AG09309 (cell line): ENCODE data around the gene CGRRF1.

ENCODE experiments used
- DNase-seq: peaks from one replicate; pipeline ENCODE4 v3.0.0-alpha.2; 2010; ENCODE audit warnings: low read depth
- H3K4me3 ChIP-seq: 2 replicates; pipeline ENCODE4 v1.5.1; 2011; ENCODE audit warnings: mild to moderate bottlenecking, low read depth, low read length, moderate library complexity; ENCODE audit not compliant: control insufficient read depth
- TF ChIP-seq, protein P1 (sequence below): IDR thresholded peaks from 2 replicates; pipeline ENCODE4 v1.5.1; 2011; ENCODE audit warnings: mild to moderate bottlenecking, low read depth, low read length, inconsistent platforms; ENCODE audit not compliant: insufficient read depth, control insufficient read depth; ENCODE audit errors: missing control alignments

The CGRRF1 gene

DNA sequence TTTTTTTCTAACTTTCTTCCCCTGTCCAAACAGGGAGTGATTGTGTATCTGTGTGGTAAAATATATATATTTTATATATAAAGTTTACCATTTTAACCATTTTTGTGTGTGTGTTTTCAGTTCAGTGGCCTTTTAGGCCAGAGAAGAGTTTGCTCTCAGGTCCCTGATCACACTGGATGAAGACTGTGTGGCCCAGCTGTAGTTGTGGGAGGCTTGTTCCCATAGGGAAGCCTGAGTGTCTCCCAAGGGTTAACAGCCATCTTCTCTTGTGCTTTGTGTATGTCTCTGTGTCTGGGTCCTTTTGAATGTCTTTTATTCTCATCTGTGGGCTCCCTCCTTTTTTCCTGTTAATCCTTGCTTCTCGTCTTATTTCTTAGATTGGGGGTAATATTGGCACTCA is 23.4 kb downstream of the CGRRF1 start:
- no peak overlapping the region for H3K4me3 ChIP-seq
- DNase-seq = no peak
- TF ChIP-seq, protein P1, sequence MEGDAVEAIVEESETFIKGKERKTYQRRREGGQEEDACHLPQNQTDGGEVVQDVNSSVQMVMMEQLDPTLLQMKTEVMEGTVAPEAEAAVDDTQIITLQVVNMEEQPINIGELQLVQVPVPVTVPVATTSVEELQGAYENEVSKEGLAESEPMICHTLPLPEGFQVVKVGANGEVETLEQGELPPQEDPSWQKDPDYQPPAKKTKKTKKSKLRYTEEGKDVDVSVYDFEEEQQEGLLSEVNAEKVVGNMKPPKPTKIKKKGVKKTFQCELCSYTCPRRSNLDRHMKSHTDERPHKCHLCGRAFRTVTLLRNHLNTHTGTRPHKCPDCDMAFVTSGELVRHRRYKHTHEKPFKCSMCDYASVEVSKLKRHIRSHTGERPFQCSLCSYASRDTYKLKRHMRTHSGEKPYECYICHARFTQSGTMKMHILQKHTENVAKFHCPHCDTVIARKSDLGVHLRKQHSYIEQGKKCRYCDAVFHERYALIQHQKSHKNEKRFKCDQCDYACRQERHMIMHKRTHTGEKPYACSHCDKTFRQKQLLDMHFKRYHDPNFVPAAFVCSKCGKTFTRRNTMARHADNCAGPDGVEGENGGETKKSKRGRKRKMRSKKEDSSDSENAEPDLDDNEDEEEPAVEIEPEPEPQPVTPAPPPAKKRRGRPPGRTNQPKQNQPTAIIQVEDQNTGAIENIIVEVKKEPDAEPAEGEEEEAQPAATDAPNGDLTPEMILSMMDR = no peak

DNA sequence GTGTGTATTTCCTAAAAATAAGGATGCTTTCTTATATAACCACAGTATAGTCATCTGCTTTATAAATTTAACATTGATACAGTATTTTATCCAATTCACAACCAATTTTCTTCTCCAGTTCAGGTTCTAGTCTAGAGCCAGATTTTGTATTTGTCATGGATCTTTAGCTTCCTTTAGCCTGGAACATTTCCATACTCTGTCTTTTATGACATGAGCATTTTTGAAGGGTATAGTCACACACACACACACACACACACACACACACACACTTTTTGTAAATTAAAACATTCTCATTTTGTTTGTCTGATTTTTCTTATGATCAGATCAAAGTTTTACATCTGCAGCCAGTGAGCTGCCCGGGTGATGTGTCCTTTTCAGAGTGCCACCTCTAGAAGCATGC is 25.4 kb downstream of the CGRRF1 start:
- DNase-seq = peak; percentile 7
- no peak overlapping the region for H3K4me3 ChIP-seq
- TF ChIP-seq, protein P1 = no peak

DNA sequence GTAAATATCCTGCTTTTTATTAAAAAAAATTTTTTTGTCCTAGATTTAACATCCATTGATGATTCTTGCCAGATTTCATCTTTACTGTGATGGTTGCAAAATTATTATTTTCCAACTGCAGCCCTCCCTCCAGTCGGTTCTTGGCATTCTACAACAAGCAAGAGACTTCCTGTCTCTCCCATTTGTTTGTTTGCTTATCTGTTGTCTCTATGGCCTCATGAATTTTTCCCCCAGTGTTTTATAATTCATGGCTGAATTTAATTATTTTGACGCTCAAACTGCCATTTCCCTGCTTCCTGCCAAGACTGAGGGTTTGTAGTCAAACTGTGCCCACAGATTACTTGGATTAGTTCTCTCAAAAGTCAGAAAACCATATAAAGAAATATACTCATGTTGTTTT is 25.9 kb downstream of the CGRRF1 start:
- no peak overlapping the region for H3K4me3 ChIP-seq
- TF ChIP-seq, protein P1 = no peak

DNA sequence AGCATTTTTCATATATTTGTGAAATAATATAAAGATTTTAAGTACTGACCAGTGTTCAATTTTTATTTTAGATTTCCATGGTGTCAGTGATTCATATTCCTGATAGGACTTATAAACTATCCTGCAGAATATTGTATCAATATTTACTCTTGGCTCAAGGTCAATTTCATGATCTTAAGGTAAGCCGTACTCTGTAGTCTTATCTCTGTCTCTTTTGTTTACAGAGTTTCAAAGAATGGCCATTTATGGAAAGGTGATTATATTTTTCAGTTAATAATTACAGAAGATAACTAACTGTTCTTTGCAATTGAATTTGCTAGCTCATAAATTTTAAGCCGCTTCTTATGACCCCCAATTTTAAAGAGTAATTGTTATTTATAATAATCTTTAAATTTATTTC is 27.9 kb downstream of the CGRRF1 start:
- TF ChIP-seq, protein P1 = no peak
- no peak overlapping the region for H3K4me3 ChIP-seq
- no peak for DNase-seq

More for the DNA sequence above, 25.9 kb downstream of the CGRRF1 start:
- DNase-seq = no peak

DNA sequence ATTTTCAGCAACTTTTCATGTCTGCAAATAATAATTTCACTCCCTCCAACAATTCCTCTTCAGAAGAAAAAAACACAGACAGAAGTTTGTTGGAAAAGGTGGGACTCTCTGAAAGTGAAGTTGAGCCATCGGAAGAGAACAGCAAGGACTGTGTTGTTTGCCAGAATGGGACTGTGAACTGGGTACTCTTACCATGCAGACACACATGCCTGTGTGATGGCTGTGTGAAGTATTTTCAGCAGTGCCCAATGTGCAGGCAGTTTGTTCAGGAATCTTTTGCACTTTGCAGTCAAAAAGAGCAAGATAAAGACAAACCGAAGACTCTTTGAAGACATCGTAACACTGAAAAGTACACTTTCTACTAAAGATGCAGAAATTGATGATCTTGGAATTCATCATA is 28.3 kb downstream of the CGRRF1 start:
- TF ChIP-seq, protein P1 = no peak
- H3K4me3 ChIP-seq = no peak overlapping the region
- DNase-seq = no peak

DNA sequence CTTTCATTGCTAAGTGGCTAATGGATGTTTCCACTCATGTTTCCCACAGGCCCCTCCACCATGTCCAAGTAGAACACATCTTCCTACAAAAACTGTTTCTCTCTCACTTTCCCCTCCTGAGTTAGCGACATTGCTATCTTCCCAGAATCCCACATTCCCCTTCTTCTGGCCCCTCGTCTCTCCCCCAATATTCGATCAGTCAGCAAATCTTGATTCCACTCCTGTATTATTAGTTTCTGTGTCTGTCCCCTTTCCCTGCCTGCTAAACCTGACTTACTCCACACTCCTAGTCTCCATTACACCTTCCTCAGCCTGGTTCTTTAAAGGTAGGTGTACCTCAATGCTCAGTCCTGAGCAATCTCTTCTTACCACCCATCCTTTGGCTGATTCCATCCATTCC is 37.9 kb downstream of the CGRRF1 start:
- TF ChIP-seq, protein P1 = no peak
- DNase-seq = no peak
- no peak overlapping the region for H3K4me3 ChIP-seq

DNA sequence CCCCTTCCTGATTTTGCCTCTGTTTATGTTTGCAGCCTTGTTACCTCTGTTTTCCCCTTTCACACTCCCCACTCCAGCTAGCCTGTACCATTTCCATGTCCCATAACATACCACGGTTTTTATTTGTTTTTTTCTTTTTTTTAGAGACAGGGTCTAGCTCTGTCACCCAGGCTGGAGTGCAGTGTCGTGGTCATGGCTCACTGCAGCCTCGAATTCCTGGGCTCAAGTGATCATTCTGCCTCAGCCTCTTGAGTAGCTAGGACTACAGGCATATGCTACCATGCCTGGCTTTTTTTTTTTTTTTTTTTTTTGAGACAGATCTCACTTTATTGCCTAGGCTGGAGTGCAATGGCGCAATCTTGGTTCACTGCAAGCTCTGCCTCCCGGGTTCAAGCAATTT is 38.8 kb downstream of the CGRRF1 start:
- no peak overlapping the region for H3K4me3 ChIP-seq
- DNase-seq = no peak
- TF ChIP-seq, protein P1 = no peak
